ENCODE results near the gene POU5F1.

DNA sequence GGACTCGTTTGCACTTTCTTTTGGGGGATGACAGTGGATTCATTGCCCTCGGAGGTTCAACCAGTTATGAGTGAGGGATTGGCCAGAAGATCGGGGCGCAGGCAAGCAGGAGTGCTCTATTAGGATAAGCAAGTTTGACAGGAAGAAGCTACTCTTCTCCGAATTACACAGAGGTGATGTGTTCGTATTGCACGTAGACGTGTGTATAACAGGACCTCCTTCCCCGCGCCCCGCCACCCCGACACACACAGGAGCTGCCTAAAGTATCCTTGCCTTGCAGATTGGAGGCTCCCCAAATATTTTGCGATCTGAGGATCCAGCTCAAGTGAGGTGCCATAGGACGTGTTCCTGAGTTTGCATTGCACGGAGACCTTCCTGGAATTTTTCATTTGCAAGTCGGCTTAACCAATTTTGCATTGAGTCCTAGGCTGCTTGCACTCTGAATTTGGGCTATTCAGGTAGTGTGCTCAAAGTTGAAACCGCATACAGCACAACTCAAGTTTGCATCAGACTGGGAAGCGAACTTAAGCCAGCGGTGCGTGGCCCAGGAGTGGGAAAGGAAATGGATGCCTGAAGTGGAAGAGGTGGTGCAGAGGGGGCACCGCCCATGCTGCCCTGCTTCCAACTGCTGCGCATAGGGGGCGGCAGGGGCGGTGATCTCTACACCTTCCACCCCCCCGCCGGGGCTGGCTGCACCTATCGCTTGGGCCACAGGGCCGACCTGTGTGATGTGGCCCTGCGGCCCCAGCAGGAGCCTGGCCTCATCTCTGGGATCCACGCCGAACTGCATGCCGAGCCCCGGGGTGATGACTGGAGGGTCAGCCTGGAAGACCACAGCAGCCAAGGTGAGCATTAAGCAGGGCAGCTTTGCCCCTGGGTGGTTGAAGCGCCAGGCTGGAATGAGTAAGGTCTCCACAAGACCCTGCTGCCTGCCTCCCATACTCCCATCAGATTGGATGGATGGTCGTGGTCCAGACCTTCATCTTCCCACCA is 11.3 kb downstream of the POU5F1 start:
- TF ChIP-seq, protein P1, sequence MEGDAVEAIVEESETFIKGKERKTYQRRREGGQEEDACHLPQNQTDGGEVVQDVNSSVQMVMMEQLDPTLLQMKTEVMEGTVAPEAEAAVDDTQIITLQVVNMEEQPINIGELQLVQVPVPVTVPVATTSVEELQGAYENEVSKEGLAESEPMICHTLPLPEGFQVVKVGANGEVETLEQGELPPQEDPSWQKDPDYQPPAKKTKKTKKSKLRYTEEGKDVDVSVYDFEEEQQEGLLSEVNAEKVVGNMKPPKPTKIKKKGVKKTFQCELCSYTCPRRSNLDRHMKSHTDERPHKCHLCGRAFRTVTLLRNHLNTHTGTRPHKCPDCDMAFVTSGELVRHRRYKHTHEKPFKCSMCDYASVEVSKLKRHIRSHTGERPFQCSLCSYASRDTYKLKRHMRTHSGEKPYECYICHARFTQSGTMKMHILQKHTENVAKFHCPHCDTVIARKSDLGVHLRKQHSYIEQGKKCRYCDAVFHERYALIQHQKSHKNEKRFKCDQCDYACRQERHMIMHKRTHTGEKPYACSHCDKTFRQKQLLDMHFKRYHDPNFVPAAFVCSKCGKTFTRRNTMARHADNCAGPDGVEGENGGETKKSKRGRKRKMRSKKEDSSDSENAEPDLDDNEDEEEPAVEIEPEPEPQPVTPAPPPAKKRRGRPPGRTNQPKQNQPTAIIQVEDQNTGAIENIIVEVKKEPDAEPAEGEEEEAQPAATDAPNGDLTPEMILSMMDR (IDR thresholded peaks at IDR 0.05), result no peak
- TF ChIP-seq POLR2A (IDR thresholded peaks at IDR 0.05), result no peak
